IPS DF 6.9 (cell line): ENCODE results near the gene TLK1.
A peak's percentile ranks its signal among the peaks of the same experiment; 100 is the strongest.
"Not testable (repeated sequence)": the region's sequence is repeated elsewhere in the genome, so short reads cannot be mapped to it uniquely, and the experiment has no call there.

ENCODE experiments used
- DNase-seq: peaks from one replicate; pipeline ENCODE4 v3.0.0-alpha.2; 2013; ENCODE audit warnings: low read depth, low spot score
- H3K27ac ChIP-seq: one replicate; pipeline ENCODE4 v1.5.1; 2013; ENCODE audit warnings: low read length, control low read depth
- H3K27me3 ChIP-seq: 2 replicates; pipeline ENCODE4 v1.6.1; 2013; ENCODE audit warnings: mild to moderate bottlenecking, low read length; ENCODE audit not compliant: control insufficient read depth, insufficient read depth
- H3K36me3 ChIP-seq: 2 replicates; pipeline ENCODE4 v1.6.1; 2013; ENCODE audit warnings: low read length; ENCODE audit not compliant: control insufficient read depth, insufficient read depth
- H3K4me1 ChIP-seq: 2 replicates; pipeline ENCODE4 v1.6.1; 2013; ENCODE audit warnings: low read length; ENCODE audit not compliant: control insufficient read depth, insufficient read depth
- H3K4me3 ChIP-seq: 2 replicates; pipeline ENCODE4 v1.5.1; 2013; ENCODE audit warnings: mild to moderate bottlenecking, low read length
- H3K9me3 ChIP-seq: 2 replicates; pipeline ENCODE4 v1.6.1; 2013; ENCODE audit warnings: low read length, inconsistent platforms; ENCODE audit not compliant: control insufficient read depth, insufficient read depth
- WGBS: extraction: QIAGEN DNeasy Blood & Tissue Kit; methylation state at CpG from one replicate; pipeline ENCODE4 v1.1.7; 2013; ENCODE audit warnings: mixed read lengths, missing lambda C conversion rate; ENCODE audit not compliant: insufficient read length, insufficient coverage; 5-methylcytosine and 5-hydroxymethylcytosine counted together

Gene TLK1

GRCh38 chr2:171086352-171087290 lies 74.1 kb downstream of the TLK1 start:
- Histone ChIP-seq H3K9me3 (no peaks in the 10 kb centered on the region), H3K36me3 (no peaks in the 10 kb centered on the region), H3K27me3 (no peaks in the 10 kb centered on the region), H3K4me1 (no peaks in the 10 kb centered on the region), H3K27ac (no peak overlapping the region), H3K4me3 (no peak overlapping the region)
- DNase-seq = peak; percentile 54
- no CpG with 5 or more reads among the region's 13 CpGs for WGBS

DNA sequence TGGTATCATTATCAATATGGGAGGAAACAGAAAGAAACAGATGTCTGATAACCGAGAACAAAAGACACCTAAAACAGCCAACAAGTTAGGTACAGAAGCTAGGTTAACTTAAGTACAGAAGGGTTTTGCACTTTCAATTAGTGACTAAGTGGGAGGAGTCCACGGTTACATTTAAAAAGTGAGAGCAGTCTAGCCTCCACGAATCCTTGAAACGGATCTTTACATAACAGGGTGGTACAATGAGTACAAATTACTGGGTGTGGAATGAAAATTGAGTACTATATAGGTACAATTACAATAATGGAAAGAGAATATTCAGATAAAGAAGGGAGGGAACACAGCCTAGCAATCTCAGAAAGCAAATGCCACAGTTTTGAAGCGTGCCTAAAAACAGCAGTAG lies 76.6 kb downstream of the TLK1 start:
- no peak for DNase-seq
- H3K4me1 ChIP-seq = no peaks in the 10 kb centered on the region
- H3K27me3 ChIP-seq = no peaks in the 10 kb centered on the region
- no peak overlapping the region for H3K27ac ChIP-seq
- no peaks in the 10 kb centered on the region for H3K9me3 ChIP-seq
- no peak overlapping the region for H3K4me3 ChIP-seq
- WGBS = no CpG with 5 or more reads among the region's 5 CpGs
- no peaks in the 10 kb centered on the region for H3K36me3 ChIP-seq

GRCh38 chr2:171083451-171083850 lies 77.2 kb downstream of the TLK1 start:
- H3K9me3 ChIP-seq = no peaks in the 10 kb centered on the region
- no peaks in the 10 kb centered on the region for H3K36me3 ChIP-seq
- H3K4me3 ChIP-seq = no peak overlapping the region
- no peaks in the 10 kb centered on the region for H3K4me1 ChIP-seq
- DNase-seq = no peak
- H3K27ac ChIP-seq = no peak overlapping the region
- no CpG with 5 or more reads among the region's 2 CpGs for WGBS
- H3K27me3 ChIP-seq = no peaks in the 10 kb centered on the region

GRCh38 chr2:171081649-171082111 lies 79.0 kb downstream of the TLK1 start:
- Histone ChIP-seq H3K27me3 (no peaks in the 10 kb centered on the region), H3K27ac (no peak overlapping the region), H3K9me3 (no peaks in the 10 kb centered on the region), H3K4me1 (no peaks in the 10 kb centered on the region), H3K4me3 (no peak overlapping the region), H3K36me3 (no peaks in the 10 kb centered on the region)
- DNase-seq = no peak
- WGBS = no CpG with 5 or more reads among the region's 3 CpGs

- no CpG with 5 or more reads among the region's 6 CpGs for WGBS
- Histone ChIP-seq H3K36me3 (no peaks in the 10 kb centered on the region), H3K4me1 (no peaks in the 10 kb centered on the region), H3K4me3 (no peak overlapping the region), H3K9me3 (no peaks in the 10 kb centered on the region), H3K27me3 (no peaks in the 10 kb centered on the region), H3K27ac (no peak overlapping the region)
- no peak for DNase-seq
Measured at GRCh38 chr2:171080607-171081006, 80.1 kb downstream of the TLK1 start.

DNA sequence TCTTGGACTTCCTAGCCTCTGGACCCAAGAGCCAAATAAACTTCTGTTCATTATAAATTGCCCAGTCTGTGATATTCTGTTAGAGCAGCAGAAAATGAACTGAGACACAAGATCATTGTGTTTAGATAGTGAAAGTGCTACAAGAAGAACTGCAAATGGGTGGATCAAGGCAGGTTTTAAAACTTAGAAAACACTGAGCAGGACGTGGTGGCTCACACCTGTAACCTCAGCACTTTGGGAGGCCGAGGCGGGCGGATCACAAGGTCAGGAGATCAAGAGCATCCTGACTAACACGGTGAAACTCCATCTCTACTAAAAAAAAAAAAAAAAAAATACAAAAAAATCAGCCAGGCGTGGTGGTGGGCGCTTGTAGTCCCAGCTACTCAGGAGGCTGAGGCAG lies 84.3 kb downstream of the TLK1 start:
- H3K27me3 ChIP-seq, H3K4me1 ChIP-seq, DNase-seq, H3K27ac ChIP-seq, H3K9me3 ChIP-seq, H3K4me3 ChIP-seq, H3K36me3 ChIP-seq: not testable (repeated sequence)
- no CpG with 5 or more reads among the region's 7 CpGs for WGBS

DNA sequence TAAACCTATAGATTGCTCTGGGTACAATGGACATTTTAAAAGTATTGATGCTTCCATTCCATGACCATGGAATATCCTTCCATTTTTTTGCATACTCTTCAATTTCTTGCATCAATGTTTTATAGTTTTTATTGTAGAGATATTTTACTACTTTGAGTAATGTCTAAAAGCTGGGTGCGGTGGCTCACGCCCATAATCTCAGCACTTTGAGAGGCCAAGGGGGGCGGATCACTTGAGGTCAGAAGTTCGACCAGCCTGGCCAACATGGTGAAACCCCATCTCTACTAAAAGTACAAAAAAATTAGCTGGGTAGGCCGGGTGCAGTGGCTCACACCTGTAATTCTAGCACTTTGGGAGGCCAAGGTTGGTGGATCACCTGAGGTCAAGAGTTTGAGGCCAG lies 88.5 kb downstream of the TLK1 start:
- H3K36me3 ChIP-seq = no peaks in the 10 kb centered on the region
- WGBS = no CpG with 5 or more reads among the region's 5 CpGs
- no peaks in the 10 kb centered on the region for H3K4me1 ChIP-seq
- no peaks in the 10 kb centered on the region for H3K27me3 ChIP-seq
- H3K9me3 ChIP-seq = no peaks in the 10 kb centered on the region
- H3K4me3 ChIP-seq = no peak overlapping the region
- no peak overlapping the region for H3K27ac ChIP-seq
- no peak for DNase-seq

GRCh38 chr2:171069286-171069956 lies 91.3 kb downstream of the TLK1 start:
- WGBS = no CpG with 5 or more reads among the region's 8 CpGs
- no peak overlapping the region for H3K27ac ChIP-seq
- no peak for DNase-seq
- H3K4me1 ChIP-seq = no peaks in the 10 kb centered on the region
- no peak overlapping the region for H3K4me3 ChIP-seq
- no peaks in the 10 kb centered on the region for H3K36me3 ChIP-seq
- H3K27me3 ChIP-seq = no peaks in the 10 kb centered on the region
- H3K9me3 ChIP-seq = no peaks in the 10 kb centered on the region

GRCh38 chr2:171066110-171066509 lies 94.6 kb downstream of the TLK1 start:
- WGBS = no CpG with 5 or more reads among the region's 1 CpG
- H3K27me3 ChIP-seq = no peaks in the 10 kb centered on the region
- H3K4me3 ChIP-seq = no peak overlapping the region
- no peaks in the 10 kb centered on the region for H3K36me3 ChIP-seq
- H3K4me1 ChIP-seq = no peaks in the 10 kb centered on the region
- no peak for DNase-seq
- no peaks in the 10 kb centered on the region for H3K9me3 ChIP-seq
- no peak overlapping the region for H3K27ac ChIP-seq

DNA sequence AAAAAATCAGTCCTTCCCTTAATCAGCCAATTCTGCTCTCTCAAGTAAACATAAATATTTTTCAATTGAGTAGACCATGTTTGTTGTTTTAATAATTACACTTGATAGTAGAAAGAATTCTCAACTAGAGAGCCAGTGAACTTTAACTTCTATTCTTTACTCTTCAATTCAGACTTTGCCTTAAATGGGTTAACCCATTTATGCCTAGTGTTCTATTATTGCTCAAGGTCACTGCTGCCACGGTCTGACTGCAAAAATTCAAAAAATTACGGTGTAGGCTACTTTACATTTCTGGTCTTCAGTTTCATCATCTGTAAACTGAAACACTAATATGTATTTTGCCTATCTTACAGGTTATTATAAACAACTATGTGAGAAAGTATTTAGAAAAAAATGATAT lies 103.1 kb downstream of the TLK1 start:
- H3K36me3 ChIP-seq = 0 out of 2 replicates have a peak, but pooled peaks cover 2% of the 10 kb centered on the region
- no peak overlapping the region for H3K27ac ChIP-seq
- no peak for DNase-seq
- H3K4me3 ChIP-seq = no peak overlapping the region
- no peaks in the 10 kb centered on the region for H3K9me3 ChIP-seq
- no CpG with 5 or more reads among the region's 2 CpGs for WGBS
- no peaks in the 10 kb centered on the region for H3K4me1 ChIP-seq
- no peaks in the 10 kb centered on the region for H3K27me3 ChIP-seq
